ENCODE data around the gene DNAJC5G. TPM values are rescaled to one million over a fixed set of nuclear protein-coding genes. Genes with fewer than 3 reads are reported as not detected.

The DNAJC5G gene
- total RNA-seq, 1 experiment from 2014 or later: 2.4 TPM

GRCh38 chr2:27324720-27325119 is 49.5 kb downstream of the DNAJC5G start:
- peaks cover 6% of the 10 kb centered on the region for H3K4me1 ChIP-seq (ENCODE audit: insufficient read depth, low read length, poor library complexity, severe bottlenecking)
- CTCF ChIA-PET: no interaction called here
- peaks cover 33% of the 10 kb centered on the region for H3K36me3 ChIP-seq (ENCODE audit: insufficient read depth, low read length, poor library complexity, severe bottlenecking)
- H3K27ac ChIP-seq (ENCODE audit: low read depth, low read length, poor library complexity, severe bottlenecking): no peak overlapping the region
- no peaks in the 10 kb centered on the region for H3K27me3 ChIP-seq (replicated peaks; ENCODE audit: insufficient read depth, low read depth, low read length, poor library complexity)
- H3K9me3 ChIP-seq (ENCODE audit: low read depth, low read length, poor library complexity, severe bottlenecking): no peaks in the 10 kb centered on the region
- POLR2A ChIA-PET (ENCODE audit: low non-redundant PET): no interaction called here
- TF ChIP-seq EZH2 (IDR thresholded peaks at IDR 0.05; ENCODE audit: borderline replicate concordance, low read depth, low read length, poor library complexity, severe bottlenecking) (no peak), CTCF (conservative IDR thresholded peaks at IDR 0.05; ENCODE audit: low read depth, low read length) (no peak)
- DNase-seq (ENCODE audit: low spot score): no peak
- no peak overlapping the region for H3K4me3 ChIP-seq (ENCODE audit: low read depth, low read length, poor library complexity, severe bottlenecking)
- intact Hi-C loops (cut with micrococcal nuclease; ENCODE audit: unreplicated experiment): no loop called here
- no TSS peak for BruUV-seq (replicated peaks)

Other genes with a start within 250 kb of the DNAJC5G start
- gene TMEM214, start 242.5 kb upstream of the DNAJC5G start, total RNA-seq (2021): 76.7 and 77.8 TPM in 2 replicates
- gene AGBL5, start 223.8 kb upstream of the DNAJC5G start, total RNA-seq (2021): 64.1 and 72.8 TPM in 2 replicates
- gene OST4, start 203.8 kb upstream of the DNAJC5G start, total RNA-seq (2021): 235 and 237 TPM in 2 replicates
- 31.0 and 46.8 TPM in 2 replicates for gene EMILIN1, start 196.8 kb upstream of the DNAJC5G start, total RNA-seq (2021)
- 39.1 and 40.2 TPM in 2 replicates for gene KHK, start 188.7 kb upstream of the DNAJC5G start, total RNA-seq (2021)
- 8.4 and 9.4 TPM in 2 replicates for gene CGREF1, start 156.3 kb upstream of the DNAJC5G start, total RNA-seq (2021)
- 0.22 TPM in 1 of 2 replicates, not detected in the other for gene ABHD1, start 151.6 kb upstream of the DNAJC5G start, total RNA-seq (2021)
- gene PREB, start 140.8 kb upstream of the DNAJC5G start, total RNA-seq (2021): 52.7 and 53.8 TPM in 2 replicates
- not detected in 2 replicates for gene PRR30, start 136.0 kb upstream of the DNAJC5G start, total RNA-seq (2021)
- gene TCF23, start 126.4 kb upstream of the DNAJC5G start, total RNA-seq (2021): not detected in 2 replicates
- 106 and 107 TPM in 2 replicates for gene ATRAID, start 63.4 kb upstream of the DNAJC5G start, total RNA-seq (2021)
- 366 and 515 TPM in 2 replicates for gene SLC5A6, start 63.2 kb upstream of the DNAJC5G start, total RNA-seq (2021)
- 194 and 210 TPM in 2 replicates for gene CAD, start 58.1 kb upstream of the DNAJC5G start, total RNA-seq (2021)
- 45.0 and 45.6 TPM in 2 replicates for gene SLC30A3, start 12.4 kb upstream of the DNAJC5G start, total RNA-seq (2021)
- gene TRIM54, start 7.0 kb downstream of the DNAJC5G start, total RNA-seq (2021): 2.2 and 2.8 TPM in 2 replicates
- 0.64 and 0.68 TPM in 2 replicates for gene UCN, start 33.0 kb downstream of the DNAJC5G start, total RNA-seq (2021)
- 63.4 and 66.3 TPM in 2 replicates for gene MPV17, start 47.7 kb downstream of the DNAJC5G start, total RNA-seq (2021)
- gene GTF3C2, start 81.3 kb downstream of the DNAJC5G start, total RNA-seq (2021): 85.7 and 89.3 TPM in 2 replicates
- gene EIF2B4, start 94.9 kb downstream of the DNAJC5G start, total RNA-seq (2021): 68.8 and 74.7 TPM in 2 replicates
- 109 and 110 TPM in 2 replicates for gene SNX17, start 95.2 kb downstream of the DNAJC5G start, total RNA-seq (2021)
- gene ZNF513, start 105.3 kb downstream of the DNAJC5G start, total RNA-seq (2021): 21.3 and 22.3 TPM in 2 replicates
- gene PPM1G, start 134.2 kb downstream of the DNAJC5G start, total RNA-seq (2021): 147 and 155 TPM in 2 replicates
- 86.3 and 93.0 TPM in 2 replicates for gene NRBP1, start 153.2 kb downstream of the DNAJC5G start, total RNA-seq (2021)
- gene KRTCAP3, start 166.9 kb downstream of the DNAJC5G start, total RNA-seq (2021): 2.6 and 3.4 TPM in 2 replicates
- 42.2 and 50.4 TPM in 2 replicates for gene IFT172, start 214.3 kb downstream of the DNAJC5G start, total RNA-seq (2021)
- gene FNDC4, start 219.8 kb downstream of the DNAJC5G start, total RNA-seq (2021): 1.3 and 3.1 TPM in 2 replicates
- not detected in 2 replicates for gene GCKR, start 221.4 kb downstream of the DNAJC5G start, total RNA-seq (2021)

Data from A673 (cell line).